Cardiac muscle cell (in vitro differentiated cells and primary cell): ENCODE results near the gene LRRC37B. TPM values are rescaled to one million over a fixed set of nuclear protein-coding genes. Genes with fewer than 3 reads are reported as not detected.
"Not testable (repeated sequence)": the region's sequence is repeated elsewhere in the genome, so short reads cannot be mapped to it uniquely, and the experiment has no call there.

Experiments
- DNase-seq, 2 donors: peaks; one replicate each; pipeline versions ENCODE4 v3.0.0 to v3.0.0-alpha.2; 2010 to 2017; ENCODE audit warnings: low read depth in 1 of 2, low spot score in 1 of 2
- H3K27ac ChIP-seq: fragments of 200-600 bp; sonication (generic); 2 replicates; pipeline ENCODE4 v1.5.1; 2016
- H3K27me3 ChIP-seq: fragments of 200-600 bp; sonication (generic); 2 replicates; pipeline ENCODE4 v1.6.0; 2016; ENCODE audit warnings: control low read depth
- H3K36me3 ChIP-seq: fragments of 200-600 bp; sonication (generic); 2 replicates; pipeline ENCODE4 v1.5.1; 2016; ENCODE audit warnings: control low read depth
- H3K4me1 ChIP-seq: fragments of 200-600 bp; sonication (generic); 2 replicates; pipeline ENCODE4 v1.8.1; 2017; ENCODE audit warnings: low read depth, mild to moderate bottlenecking, mixed run types
- H3K4me3 ChIP-seq: fragments of 200-600 bp; sonication (generic); 2 replicates; pipeline ENCODE4 v1.5.1; 2016; ENCODE audit warnings: mild to moderate bottlenecking
- H3K9me3 ChIP-seq: fragments of 200-600 bp; sonication (generic); 2 replicates; pipeline ENCODE4 v1.5.1; 2017; ENCODE audit warnings: low read depth, mild to moderate bottlenecking, control low read depth
- CTCF ChIP-seq: IDR thresholded peaks from 2 replicates; pipeline ENCODE4 v1.5.1; 2012; ENCODE audit warnings: low read depth, mild to moderate bottlenecking, low read length
- polyA plus RNA-seq: library from polyadenylated mRNA; unstranded; fragments of >200 nt; fragmentation: Nextera tagmentation; extraction: Ambion mirVana; gene quantifications from 2 replicates; pipeline ENCODE4 v1.2.1, GENCODE V29; 2016
- total RNA-seq: library from RNA; depleted of rRNA; stranded (reverse); fragments of >200 nt; gene quantifications from 2 replicates; pipeline ENCODE4 v1.2.3, GENCODE V29; 2016

Gene LRRC37B
- total and polyA plus RNA-seq, 2 experiments from 2014 or later, result 9.5 to 16.3 TPM

- no peak for TF ChIP-seq CTCF
- H3K4me3 ChIP-seq, result no peak overlapping the region
- H3K27me3 ChIP-seq, result no peaks in the 10 kb centered on the region
- H3K36me3 ChIP-seq, result peaks cover 3% of the 10 kb centered on the region
- no peaks in the 10 kb centered on the region for H3K4me1 ChIP-seq
- DNase-seq, result no peak
- H3K27ac ChIP-seq, result no peak overlapping the region
- no peaks in the 10 kb centered on the region for H3K9me3 ChIP-seq
Observed at GRCh38 chr17:32019228-32019627, 12.0 kb downstream of the LRRC37B start.

- Histone ChIP-seq H3K4me1 (no peaks in the 10 kb centered on the region), H3K27me3 (no peaks in the 10 kb centered on the region), H3K4me3 (no peak overlapping the region), H3K9me3 (no peaks in the 10 kb centered on the region), H3K36me3 (peaks cover 3% of the 10 kb centered on the region), H3K27ac (no peak overlapping the region)
- no peak for TF ChIP-seq CTCF
- DNase-seq, result no peak
Observed at GRCh38 chr17:32020943-32021614, 13.9 kb downstream of the LRRC37B start.

- no peak for TF ChIP-seq CTCF
- no peaks in the 10 kb centered on the region for H3K4me1 ChIP-seq
- no peak overlapping the region for H3K27ac ChIP-seq
- no peak for DNase-seq
- peaks cover 3% of the 10 kb centered on the region for H3K36me3 ChIP-seq
- H3K27me3 ChIP-seq, result no peaks in the 10 kb centered on the region
- no peak overlapping the region for H3K4me3 ChIP-seq
- H3K9me3 ChIP-seq, result no peaks in the 10 kb centered on the region
Observed at GRCh38 chr17:32021615-32021955, 14.4 kb downstream of the LRRC37B start.

GRCh38 chr17:32022554-32022953 lies 15.4 kb downstream of the LRRC37B start:
- H3K36me3 ChIP-seq, H3K27ac ChIP-seq, H3K4me3 ChIP-seq, H3K27me3 ChIP-seq, H3K9me3 ChIP-seq, DNase-seq, H3K4me1 ChIP-seq: not testable (repeated sequence)

GRCh38 chr17:32027271-32027670 lies 20.1 kb downstream of the LRRC37B start:
- H3K9me3 ChIP-seq, H3K36me3 ChIP-seq, H3K27ac ChIP-seq, H3K4me1 ChIP-seq, DNase-seq, H3K4me3 ChIP-seq, H3K27me3 ChIP-seq: not testable (repeated sequence)

- Histone ChIP-seq H3K9me3 (no peaks in the 10 kb centered on the region), H3K27me3 (no peaks in the 10 kb centered on the region), H3K4me3 (no peak overlapping the region), H3K27ac (no peak overlapping the region), H3K36me3 (peaks cover 3% of the 10 kb centered on the region), H3K4me1 (no peaks in the 10 kb centered on the region)
- TF ChIP-seq CTCF, result no peak
- no peak for DNase-seq
Observed at GRCh38 chr17:32033223-32033622, 26.0 kb downstream of the LRRC37B start.

- not testable (repeated sequence) for DNase-seq, H3K4me3 ChIP-seq, H3K4me1 ChIP-seq, H3K27ac ChIP-seq, H3K27me3 ChIP-seq, H3K9me3 ChIP-seq, H3K36me3 ChIP-seq
Observed at GRCh38 chr17:32033812-32034211, 26.6 kb downstream of the LRRC37B start.

- not testable (repeated sequence) for H3K4me3 ChIP-seq, H3K27me3 ChIP-seq, DNase-seq, H3K9me3 ChIP-seq, H3K4me1 ChIP-seq, H3K36me3 ChIP-seq, H3K27ac ChIP-seq
Observed at GRCh38 chr17:32040246-32040645, 33.1 kb downstream of the LRRC37B start.

- H3K9me3 ChIP-seq, H3K27me3 ChIP-seq, H3K4me1 ChIP-seq, H3K36me3 ChIP-seq, H3K4me3 ChIP-seq, H3K27ac ChIP-seq, DNase-seq: not testable (repeated sequence)
Observed at GRCh38 chr17:32041306-32041875, 34.2 kb downstream of the LRRC37B start.

- not testable (repeated sequence) for H3K27me3 ChIP-seq, H3K4me1 ChIP-seq, H3K4me3 ChIP-seq, DNase-seq, H3K9me3 ChIP-seq, H3K36me3 ChIP-seq, H3K27ac ChIP-seq
Observed at GRCh38 chr17:32042266-32042665, 35.1 kb downstream of the LRRC37B start.
